DND-41 (cell line): ENCODE data around the gene KRTAP10-8.

Experiments used
- CTCF ChIP-seq: IDR thresholded peaks from 2 replicates; pipeline ENCODE4 v1.5.1; 2012; ENCODE audit warnings: borderline replicate concordance, low read length, moderate library complexity, mild to moderate bottlenecking; ENCODE audit not compliant: poor library complexity, severe bottlenecking; ENCODE audit errors: extremely low read depth
- EZH2 ChIP-seq: IDR thresholded peaks from 3 replicates; pipeline ENCODE4 v1.6.1; 2012; ENCODE audit warnings: borderline replicate concordance, low read depth, mild to moderate bottlenecking, moderate library complexity, low read length, inconsistent platforms; ENCODE audit not compliant: severe bottlenecking

DNA sequence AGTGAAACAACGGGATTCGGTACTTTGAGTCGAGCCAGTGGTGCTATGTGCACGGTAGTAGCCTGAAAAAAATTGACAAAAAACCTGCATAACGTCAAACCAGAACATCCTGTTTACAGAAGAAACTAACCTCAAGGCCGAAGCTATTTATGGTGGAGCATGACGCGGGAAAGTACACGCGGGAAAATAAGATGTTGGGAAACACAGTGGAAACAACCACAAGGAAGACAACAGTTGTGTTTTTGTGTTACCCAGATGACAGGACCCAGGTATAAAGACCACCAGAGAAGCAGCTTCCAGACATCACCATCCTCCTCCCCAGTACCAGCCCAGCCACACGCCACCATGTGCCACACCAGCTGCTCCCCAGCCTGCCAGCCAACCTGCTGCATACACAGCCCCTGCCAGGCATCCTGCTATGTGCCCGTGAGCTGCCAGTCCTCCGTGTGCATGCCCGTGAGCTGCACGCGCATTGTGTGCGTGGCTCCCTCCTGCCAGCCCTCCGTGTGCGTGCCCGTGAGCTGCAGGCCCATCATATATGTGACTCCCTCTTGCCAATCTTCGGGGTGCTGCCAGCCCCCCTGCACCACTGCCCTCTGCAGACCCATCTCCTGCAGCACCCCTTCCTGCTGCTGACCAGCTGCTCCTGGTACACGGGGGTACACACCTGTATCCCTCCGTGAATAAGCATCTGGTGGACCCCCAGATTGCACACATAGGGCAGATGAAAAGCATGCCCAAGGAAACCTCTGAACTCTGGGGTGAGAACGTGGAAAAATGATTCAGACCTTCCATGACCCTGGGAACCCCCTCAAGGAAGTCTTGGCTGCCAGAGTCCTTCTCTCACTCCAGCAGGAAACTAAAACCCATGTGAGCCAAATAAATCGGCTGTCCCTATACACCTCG is 46.0 kb downstream of the KRTAP10-8 start, which contains the start of gene KRTAP12-3:
- TF ChIP-seq CTCF (no peak), EZH2 (no peak)
